Cardiac muscle cell (in vitro differentiated cells and primary cell): ENCODE data around the gene LRRC8A. TPM values are rescaled to one million over a fixed set of nuclear protein-coding genes. Genes with fewer than 3 reads are reported as not detected.

Experiments
- DNase-seq, 2 donors: peaks; one replicate each; pipeline versions ENCODE4 v3.0.0 to v3.0.0-alpha.2; 2010 to 2017; ENCODE audit warnings: low read depth in 1 of 2, low spot score in 1 of 2
- H3K27ac ChIP-seq: fragments of 200-600 bp; sonication (generic); 2 replicates; pipeline ENCODE4 v1.5.1; 2016
- H3K27me3 ChIP-seq: fragments of 200-600 bp; sonication (generic); 2 replicates; pipeline ENCODE4 v1.6.0; 2016; ENCODE audit warnings: control low read depth
- H3K36me3 ChIP-seq: fragments of 200-600 bp; sonication (generic); 2 replicates; pipeline ENCODE4 v1.5.1; 2016; ENCODE audit warnings: control low read depth
- H3K4me1 ChIP-seq: fragments of 200-600 bp; sonication (generic); 2 replicates; pipeline ENCODE4 v1.8.1; 2017; ENCODE audit warnings: low read depth, mild to moderate bottlenecking, mixed run types
- H3K4me3 ChIP-seq: fragments of 200-600 bp; sonication (generic); 2 replicates; pipeline ENCODE4 v1.5.1; 2016; ENCODE audit warnings: mild to moderate bottlenecking
- H3K9me3 ChIP-seq: fragments of 200-600 bp; sonication (generic); 2 replicates; pipeline ENCODE4 v1.5.1; 2017; ENCODE audit warnings: low read depth, mild to moderate bottlenecking, control low read depth
- CTCF ChIP-seq: IDR thresholded peaks from 2 replicates; pipeline ENCODE4 v1.5.1; 2012; ENCODE audit warnings: low read depth, mild to moderate bottlenecking, low read length
- polyA plus RNA-seq: library from polyadenylated mRNA; unstranded; fragments of >200 nt; fragmentation: Nextera tagmentation; extraction: Ambion mirVana; gene quantifications from 2 replicates; pipeline ENCODE4 v1.2.1, GENCODE V29; 2016
- total RNA-seq: library from RNA; depleted of rRNA; stranded (reverse); fragments of >200 nt; gene quantifications from 2 replicates; pipeline ENCODE4 v1.2.3, GENCODE V29; 2016

Gene LRRC8A
- total and polyA plus RNA-seq, 2 experiments from 2014 or later = 28.6 to 55.8 TPM

DNA sequence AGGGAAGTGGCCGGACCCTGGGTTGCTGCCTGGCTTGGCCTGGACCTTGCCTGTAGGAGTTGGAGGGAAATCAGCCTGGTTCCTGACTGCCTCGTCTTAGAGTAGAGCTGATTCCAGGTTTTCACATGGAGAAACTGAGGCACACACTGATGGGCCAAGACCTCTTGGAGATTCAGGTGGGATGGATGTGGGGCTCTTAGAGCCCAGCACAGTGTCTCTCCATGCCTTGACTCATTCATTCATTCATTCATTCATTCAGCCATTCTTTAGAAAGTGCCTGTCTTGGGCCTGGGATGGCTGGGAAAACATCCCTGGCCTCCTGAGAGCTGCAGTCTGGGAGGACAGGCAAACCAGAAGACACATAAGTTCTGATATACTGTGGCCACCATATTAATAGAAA is 2.2 kb downstream of the LRRC8A start:
- Histone ChIP-seq H3K4me3 (no peak overlapping the region), H3K9me3 (no peaks in the 10 kb centered on the region), H3K36me3 (peaks cover 3% of the 10 kb centered on the region), H3K4me1 (peaks cover 9% of the 10 kb centered on the region), H3K27ac (peak overlapping the region; percentile 92), H3K27me3 (no peaks in the 10 kb centered on the region)
- no peak for TF ChIP-seq CTCF
- no peak for DNase-seq

GRCh38 chr9:128885376-128885775 is 3.4 kb downstream of the LRRC8A start:
- Histone ChIP-seq H3K27ac (peak overlapping the region; percentile 13), H3K27me3 (no peaks in the 10 kb centered on the region), H3K36me3 (peaks cover 3% of the 10 kb centered on the region), H3K4me1 (peaks cover 9% of the 10 kb centered on the region), H3K4me3 (no peak overlapping the region), H3K9me3 (no peaks in the 10 kb centered on the region)
- no peak for DNase-seq
- no peak for TF ChIP-seq CTCF

DNA sequence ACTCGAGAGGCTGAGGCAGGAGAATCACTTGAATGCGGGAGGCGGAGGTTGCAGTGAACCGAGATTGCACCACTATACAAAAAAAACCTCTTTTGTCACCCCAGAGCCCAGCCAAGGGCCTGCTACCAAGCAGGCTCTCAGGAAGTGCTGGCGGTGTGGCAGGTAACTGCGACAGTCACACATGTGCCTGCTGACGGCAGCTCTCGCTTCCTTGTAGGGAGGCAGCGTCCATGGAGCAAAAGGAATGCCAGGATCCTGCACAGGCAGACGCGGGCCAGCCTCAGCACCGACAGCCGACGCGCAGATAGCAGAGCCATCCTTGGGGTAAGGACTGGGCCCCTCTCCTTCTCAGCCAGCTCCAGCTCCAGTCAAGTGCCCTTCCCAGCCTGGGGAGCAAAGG is 3.9 kb downstream of the LRRC8A start:
- peak overlapping the region; percentile 27 for H3K27ac ChIP-seq
- no peak for DNase-seq
- H3K36me3 ChIP-seq = peaks cover 3% of the 10 kb centered on the region
- TF ChIP-seq CTCF = no peak
- H3K9me3 ChIP-seq = no peaks in the 10 kb centered on the region
- H3K4me3 ChIP-seq = no peak overlapping the region
- peaks cover 9% of the 10 kb centered on the region for H3K4me1 ChIP-seq
- no peaks in the 10 kb centered on the region for H3K27me3 ChIP-seq

GRCh38 chr9:128886211-128886891 is 4.4 kb downstream of the LRRC8A start:
- peaks cover 9% of the 10 kb centered on the region for H3K4me1 ChIP-seq
- DNase-seq = peak in 1 of 2 donors; percentile 83
- no peak for TF ChIP-seq CTCF
- peaks cover 3% of the 10 kb centered on the region for H3K36me3 ChIP-seq
- H3K27me3 ChIP-seq = no peaks in the 10 kb centered on the region
- no peaks in the 10 kb centered on the region for H3K9me3 ChIP-seq
- H3K27ac ChIP-seq = peak overlapping the region; percentile 27
- no peak overlapping the region for H3K4me3 ChIP-seq

DNA sequence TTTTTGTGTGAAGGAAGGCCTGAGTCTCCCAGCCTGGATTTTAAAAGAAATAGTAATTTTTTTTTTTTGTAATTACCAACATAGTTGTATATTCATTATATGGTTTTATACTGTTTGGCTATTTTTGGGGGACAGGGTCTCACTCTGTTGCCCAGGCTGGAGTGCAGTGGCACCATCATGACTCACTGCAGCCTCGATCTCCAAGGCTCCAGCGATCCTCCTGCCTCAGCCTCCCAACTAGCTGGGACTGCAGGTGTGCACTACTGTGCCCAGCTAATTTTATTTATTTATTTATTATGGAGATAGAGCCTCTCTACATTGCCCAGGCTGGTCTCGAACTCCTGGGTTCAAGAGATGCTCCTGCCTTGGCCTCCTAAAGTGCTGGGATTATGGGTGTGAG is 5.1 kb downstream of the LRRC8A start:
- DNase-seq = no peak
- Histone ChIP-seq H3K4me3 (no peak overlapping the region), H3K36me3 (peaks cover 3% of the 10 kb centered on the region), H3K27ac (no peak overlapping the region), H3K4me1 (peaks cover 9% of the 10 kb centered on the region), H3K27me3 (no peaks in the 10 kb centered on the region), H3K9me3 (no peaks in the 10 kb centered on the region)
- TF ChIP-seq CTCF = no peak
